ENCODE data around the gene DPYSL4. TPM values are rescaled to one million over a fixed set of nuclear protein-coding genes. Genes with fewer than 3 reads are reported as not detected.

DPYSL4 gene
- total and polyA plus RNA-seq, 2 experiments from 2014 or later: 10.6 to 23.9 TPM

DNA sequence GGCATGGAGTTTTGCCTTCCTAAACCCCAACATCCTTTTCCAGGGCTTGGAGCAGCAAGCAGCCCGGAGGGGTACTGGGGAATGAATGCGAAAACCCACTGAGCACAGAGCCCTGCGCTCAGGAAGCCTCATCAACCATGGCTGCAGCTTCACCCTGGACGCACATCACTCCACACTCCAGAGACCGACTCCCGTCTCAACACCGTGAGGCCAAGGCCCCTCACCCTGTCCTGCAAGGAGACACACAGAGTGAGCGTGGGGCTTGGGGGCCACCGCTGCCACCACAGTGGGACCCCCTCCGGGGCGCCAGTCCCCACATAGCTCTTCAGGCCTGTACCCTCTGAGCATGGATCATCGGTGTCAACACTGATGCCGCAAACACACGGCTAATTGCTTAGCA is 41.9 kb downstream of the DPYSL4 start:
- H3F3A ChIP-seq (replicated peaks; ENCODE audit: low read depth): no peaks in the 10 kb centered on the region
- H3K27ac Mint-ChIP-seq: no peak overlapping the region

More for the DNA sequence above, 41.9 kb downstream of the DPYSL4 start:
- H3K27me3 Mint-ChIP-seq (ENCODE audit: insufficient read depth, low read depth, poor library complexity): peaks cover 6% of the 10 kb centered on the region
- Histone ChIP-seq H3K27ac (ENCODE audit: low read depth) (no peak overlapping the region), H3K9me2 (ENCODE audit: insufficient read depth) (no peaks in the 10 kb centered on the region), H3K4me2 (no peak overlapping the region), H3K79me2 (replicated peaks; ENCODE audit: insufficient read depth) (no peaks in the 10 kb centered on the region), H2AFZ (no peak overlapping the region), H3K4me3 (no peak overlapping the region), H3K36me3 (ENCODE audit: insufficient read depth) (no peaks in the 10 kb centered on the region), H4K20me1 (replicated peaks; ENCODE audit: insufficient read depth) (no peaks in the 10 kb centered on the region), H3K4me1 (ENCODE audit: insufficient read depth) (no peaks in the 10 kb centered on the region), H3K27me3 (ENCODE audit: insufficient read depth) (no peaks in the 10 kb centered on the region)
- TF ChIP-seq, protein P1, sequence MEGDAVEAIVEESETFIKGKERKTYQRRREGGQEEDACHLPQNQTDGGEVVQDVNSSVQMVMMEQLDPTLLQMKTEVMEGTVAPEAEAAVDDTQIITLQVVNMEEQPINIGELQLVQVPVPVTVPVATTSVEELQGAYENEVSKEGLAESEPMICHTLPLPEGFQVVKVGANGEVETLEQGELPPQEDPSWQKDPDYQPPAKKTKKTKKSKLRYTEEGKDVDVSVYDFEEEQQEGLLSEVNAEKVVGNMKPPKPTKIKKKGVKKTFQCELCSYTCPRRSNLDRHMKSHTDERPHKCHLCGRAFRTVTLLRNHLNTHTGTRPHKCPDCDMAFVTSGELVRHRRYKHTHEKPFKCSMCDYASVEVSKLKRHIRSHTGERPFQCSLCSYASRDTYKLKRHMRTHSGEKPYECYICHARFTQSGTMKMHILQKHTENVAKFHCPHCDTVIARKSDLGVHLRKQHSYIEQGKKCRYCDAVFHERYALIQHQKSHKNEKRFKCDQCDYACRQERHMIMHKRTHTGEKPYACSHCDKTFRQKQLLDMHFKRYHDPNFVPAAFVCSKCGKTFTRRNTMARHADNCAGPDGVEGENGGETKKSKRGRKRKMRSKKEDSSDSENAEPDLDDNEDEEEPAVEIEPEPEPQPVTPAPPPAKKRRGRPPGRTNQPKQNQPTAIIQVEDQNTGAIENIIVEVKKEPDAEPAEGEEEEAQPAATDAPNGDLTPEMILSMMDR (conservative IDR thresholded peaks at IDR 0.05; ENCODE audit: low read depth in 2 of 2): no peak
- TF ChIP-seq, protein P2, sequence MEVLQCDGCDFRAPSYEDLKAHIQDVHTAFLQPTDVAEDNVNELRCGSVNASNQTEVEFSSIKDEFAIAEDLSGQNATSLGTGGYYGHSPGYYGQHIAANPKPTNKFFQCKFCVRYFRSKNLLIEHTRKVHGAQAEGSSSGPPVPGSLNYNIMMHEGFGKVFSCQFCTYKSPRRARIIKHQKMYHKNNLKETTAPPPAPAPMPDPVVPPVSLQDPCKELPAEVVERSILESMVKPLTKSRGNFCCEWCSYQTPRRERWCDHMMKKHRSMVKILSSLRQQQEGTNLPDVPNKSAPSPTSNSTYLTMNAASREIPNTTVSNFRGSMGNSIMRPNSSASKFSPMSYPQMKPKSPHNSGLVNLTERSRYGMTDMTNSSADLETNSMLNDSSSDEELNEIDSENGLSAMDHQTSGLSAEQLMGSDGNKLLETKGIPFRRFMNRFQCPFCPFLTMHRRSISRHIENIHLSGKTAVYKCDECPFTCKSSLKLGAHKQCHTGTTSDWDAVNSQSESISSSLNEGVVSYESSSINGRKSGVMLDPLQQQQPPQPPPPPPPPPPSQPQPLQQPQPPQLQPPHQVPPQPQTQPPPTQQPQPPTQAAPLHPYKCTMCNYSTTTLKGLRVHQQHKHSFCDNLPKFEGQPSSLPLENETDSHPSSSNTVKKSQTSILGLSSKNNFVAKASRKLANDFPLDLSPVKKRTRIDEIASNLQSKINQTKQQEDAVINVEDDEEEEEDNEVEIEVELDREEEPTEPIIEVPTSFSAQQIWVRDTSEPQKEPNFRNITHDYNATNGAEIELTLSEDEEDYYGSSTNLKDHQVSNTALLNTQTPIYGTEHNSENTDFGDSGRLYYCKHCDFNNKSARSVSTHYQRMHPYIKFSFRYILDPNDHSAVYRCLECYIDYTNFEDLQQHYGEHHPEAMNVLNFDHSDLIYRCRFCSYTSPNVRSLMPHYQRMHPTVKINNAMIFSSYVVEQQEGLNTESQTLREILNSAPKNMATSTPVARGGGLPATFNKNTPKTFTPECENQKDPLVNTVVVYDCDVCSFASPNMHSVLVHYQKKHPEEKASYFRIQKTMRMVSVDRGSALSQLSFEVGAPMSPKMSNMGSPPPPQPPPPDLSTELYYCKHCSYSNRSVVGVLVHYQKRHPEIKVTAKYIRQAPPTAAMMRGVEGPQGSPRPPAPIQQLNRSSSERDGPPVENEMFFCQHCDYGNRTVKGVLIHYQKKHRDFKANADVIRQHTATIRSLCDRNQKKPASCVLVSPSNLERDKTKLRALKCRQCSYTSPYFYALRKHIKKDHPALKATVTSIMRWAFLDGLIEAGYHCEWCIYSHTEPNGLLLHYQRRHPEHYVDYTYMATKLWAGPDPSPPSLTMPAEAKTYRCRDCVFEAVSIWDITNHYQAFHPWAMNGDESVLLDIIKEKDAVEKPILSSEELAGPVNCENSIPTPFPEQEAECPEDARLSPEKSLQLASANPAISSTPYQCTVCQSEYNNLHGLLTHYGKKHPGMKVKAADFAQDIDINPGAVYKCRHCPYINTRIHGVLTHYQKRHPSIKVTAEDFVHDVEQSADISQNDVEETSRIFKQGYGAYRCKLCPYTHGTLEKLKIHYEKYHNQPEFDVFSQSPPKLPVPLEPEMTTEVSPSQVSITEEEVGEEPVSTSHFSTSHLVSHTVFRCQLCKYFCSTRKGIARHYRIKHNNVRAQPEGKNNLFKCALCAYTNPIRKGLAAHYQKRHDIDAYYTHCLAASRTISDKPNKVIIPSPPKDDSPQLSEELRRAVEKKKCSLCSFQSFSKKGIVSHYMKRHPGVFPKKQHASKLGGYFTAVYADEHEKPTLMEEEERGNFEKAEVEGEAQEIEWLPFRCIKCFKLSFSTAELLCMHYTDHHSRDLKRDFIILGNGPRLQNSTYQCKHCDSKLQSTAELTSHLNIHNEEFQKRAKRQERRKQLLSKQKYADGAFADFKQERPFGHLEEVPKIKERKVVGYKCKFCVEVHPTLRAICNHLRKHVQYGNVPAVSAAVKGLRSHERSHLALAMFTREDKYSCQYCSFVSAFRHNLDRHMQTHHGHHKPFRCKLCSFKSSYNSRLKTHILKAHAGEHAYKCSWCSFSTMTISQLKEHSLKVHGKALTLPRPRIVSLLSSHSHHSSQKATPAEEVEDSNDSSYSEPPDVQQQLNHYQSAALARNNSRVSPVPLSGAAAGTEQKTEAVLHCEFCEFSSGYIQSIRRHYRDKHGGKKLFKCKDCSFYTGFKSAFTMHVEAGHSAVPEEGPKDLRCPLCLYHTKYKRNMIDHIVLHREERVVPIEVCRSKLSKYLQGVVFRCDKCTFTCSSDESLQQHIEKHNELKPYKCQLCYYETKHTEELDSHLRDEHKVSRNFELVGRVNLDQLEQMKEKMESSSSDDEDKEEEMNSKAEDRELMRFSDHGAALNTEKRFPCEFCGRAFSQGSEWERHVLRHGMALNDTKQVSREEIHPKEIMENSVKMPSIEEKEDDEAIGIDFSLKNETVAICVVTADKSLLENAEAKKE (CRISPR knock-in tag; IDR thresholded peaks at IDR 0.05): no peak
- TF ChIP-seq POLR2AphosphoS5 (IDR thresholded peaks at IDR 0.05; ENCODE audit: low read depth) (no peak), ZNF331 (CRISPR knock-in tag; IDR thresholded peaks at IDR 0.05; ENCODE audit: low read depth) (no peak), CREB1 (CRISPR knock-in tag; IDR thresholded peaks at IDR 0.05; ENCODE audit: low read depth) (no peak), EZH2phosphoT487 (IDR thresholded peaks at IDR 0.05; ENCODE audit: unreplicated experiment) (no peak), JUNB (IDR thresholded peaks at IDR 0.05; ENCODE audit: unreplicated experiment) (no peak)
- H3K36me3 Mint-ChIP-seq (ENCODE audit: low read depth): no peaks in the 10 kb centered on the region; the same call in 2 of the 3 replicates
- ATAC-seq (no peak), DNase-seq (ENCODE audit: low spot score) (no peak)
- H3K9me3 Mint-ChIP-seq: no peaks in the 10 kb centered on the region; the same call in 2 of the 3 replicates
- H3K4me3 Mint-ChIP-seq: no peak overlapping the region
- H3K4me1 Mint-ChIP-seq: peaks cover 9% of the 10 kb centered on the region

Data from GM23338 (cell line).